NCI-H2227 (cell line): Measurements from ENCODE around the gene SLC35E1.
"Not testable (repeated sequence)": the region's sequence is repeated elsewhere in the genome, so short reads cannot be mapped to it uniquely, and the experiment has no call there.

Experiments
- DNase-seq: peaks from one replicate; lab custom pipeline; 2025; ENCODE audit not compliant: unreplicated experiment; lab: John Stamatoyannopoulos, UW

The SLC35E1 gene

DNA sequence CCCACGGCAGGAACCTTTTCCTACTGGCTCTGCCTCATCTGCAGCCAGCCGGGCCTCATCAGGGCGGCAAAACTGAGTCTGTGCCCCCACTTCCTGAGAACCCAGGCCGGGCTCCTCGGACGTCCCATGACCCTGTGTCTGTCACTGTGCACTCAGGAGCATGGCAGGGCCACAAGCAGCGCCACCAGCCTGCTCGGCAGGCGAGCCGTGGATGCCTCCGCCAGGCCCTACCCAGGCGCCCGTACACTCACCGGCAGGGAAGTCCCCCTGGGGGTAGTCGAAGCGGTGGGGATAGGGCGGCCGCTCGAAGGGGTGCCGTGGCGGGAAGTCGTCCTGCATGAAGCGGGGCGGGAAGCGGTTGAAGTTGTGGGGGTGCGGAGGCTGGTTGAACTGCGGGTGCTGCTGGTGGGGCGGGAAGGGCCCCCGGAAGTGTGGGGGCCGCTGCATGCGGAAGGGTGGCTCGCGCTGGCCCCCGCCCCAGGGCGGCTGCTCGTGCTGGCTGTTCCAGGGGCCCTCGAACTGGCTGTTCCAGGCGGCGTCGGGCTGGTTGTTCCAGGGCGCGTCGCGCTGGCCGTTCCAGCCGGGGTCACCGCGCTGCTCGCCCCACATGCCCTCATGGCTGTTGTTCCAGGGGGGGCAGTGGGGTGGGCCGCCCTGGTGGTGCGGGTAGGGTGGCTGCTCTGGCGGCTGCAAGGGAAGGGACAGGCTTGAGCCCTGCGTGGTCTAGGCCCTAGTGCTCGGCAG is 47.1 kb downstream of the SLC35E1 start:
- no peak for DNase-seq

- no peak for DNase-seq
Measured at GRCh38 chr19:16522559-16523377, 49.4 kb downstream of the SLC35E1 start.

DNA sequence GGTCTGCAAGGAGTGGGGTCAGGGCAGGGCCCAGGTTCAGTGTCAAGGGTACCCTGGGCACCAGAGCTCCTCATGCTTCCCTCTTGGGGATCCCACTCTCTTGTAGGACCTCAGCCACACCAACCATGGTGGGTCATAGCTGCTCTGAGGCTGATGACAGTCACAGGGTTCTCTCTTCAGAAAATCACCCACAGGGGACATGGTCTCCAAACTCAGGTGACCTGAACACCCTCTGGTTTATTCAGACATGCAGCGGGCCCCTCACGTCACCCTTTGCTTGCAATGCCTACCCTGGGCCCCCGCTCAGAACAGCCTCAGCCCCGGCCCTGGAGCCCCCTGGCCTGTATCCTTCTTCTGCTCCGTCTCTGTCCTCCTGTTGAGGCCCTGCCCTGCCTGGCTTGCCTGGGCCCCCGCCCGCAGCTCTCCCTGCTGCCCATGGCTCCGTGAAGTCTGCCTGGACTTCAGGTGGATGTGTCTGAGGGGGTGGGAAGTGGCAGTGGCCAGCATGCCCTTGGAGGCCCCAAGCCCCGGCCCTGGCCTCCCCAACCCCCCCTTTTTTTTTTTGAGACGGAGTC is 50.4 kb downstream of the SLC35E1 start:
- no peak for DNase-seq

DNA sequence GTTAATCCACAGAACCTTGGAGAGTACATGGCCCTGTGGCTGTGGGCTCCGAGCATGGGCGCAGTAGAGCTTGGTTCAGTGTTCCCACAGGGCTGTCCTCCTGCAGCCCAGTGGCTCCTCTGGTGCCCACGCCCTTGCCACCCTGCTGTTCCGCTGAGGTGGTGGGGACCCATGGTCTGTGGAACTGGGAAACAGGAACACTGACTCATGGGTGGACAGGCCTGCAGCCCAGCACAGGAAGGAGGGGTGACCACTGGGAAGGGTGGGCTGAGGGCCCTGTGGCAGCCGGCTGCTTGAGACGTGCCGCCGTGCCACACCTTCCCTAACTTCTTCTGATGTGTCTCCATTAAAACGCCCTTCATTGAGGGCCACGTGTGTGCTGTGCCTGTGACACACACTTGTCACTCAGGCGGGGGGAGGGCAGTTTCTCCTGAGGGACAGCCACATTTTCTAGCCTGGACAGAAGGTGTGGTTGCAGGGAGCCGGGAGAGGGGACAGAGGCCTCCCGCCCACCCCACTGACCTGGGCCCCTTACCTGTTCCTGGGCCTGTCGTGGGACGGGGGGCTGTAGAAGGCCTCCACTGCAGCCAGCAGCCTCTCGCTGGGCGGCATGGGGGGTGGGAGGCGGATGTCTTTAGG is 51.1 kb downstream of the SLC35E1 start:
- no peak for DNase-seq

DNA sequence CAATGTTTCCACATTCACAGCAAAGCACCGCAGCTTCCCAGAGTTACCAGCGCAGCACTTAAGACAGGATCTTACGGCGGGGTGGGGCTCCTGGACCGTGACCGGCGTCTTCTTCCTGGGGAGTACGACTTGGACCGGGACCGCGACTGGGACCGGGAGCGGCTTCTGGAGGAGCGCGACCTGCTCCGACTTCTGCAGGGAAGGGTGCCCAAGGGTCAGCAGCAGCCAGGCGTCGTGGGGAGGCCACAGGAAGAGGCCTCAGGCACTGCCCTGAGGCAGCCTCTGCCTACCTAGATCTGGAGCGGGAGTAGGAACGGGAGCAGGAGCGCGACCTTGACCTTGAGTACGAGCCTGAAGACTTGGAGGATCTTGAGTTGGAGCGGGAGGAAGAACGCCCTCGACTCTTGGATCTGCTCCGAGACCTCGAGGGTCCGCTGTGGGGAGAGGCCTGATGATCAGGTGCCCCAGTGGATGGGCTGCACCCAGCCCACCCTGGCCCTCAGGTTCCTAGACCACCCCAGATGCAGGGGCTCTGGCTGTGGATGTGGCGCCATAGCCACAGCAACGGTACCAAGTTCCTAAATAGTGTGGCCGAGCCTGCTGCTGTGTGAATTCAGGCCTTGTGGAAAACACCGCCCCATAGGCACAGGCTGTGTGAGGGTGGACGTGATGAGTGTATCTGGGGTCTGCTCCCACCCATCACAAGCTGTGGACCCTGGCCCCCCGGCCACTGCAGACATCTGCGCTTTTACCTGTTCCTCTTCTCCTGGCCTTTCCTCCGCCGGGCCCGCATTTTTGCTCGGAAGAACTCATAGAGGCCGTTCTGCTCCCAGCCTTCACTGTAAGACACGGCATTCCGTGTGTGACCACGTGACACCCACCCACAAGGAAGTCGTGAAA is 51.9 kb downstream of the SLC35E1 start:
- no peak for DNase-seq

- no peak for DNase-seq
Measured at GRCh38 chr19:16519230-16519687, 53.0 kb downstream of the SLC35E1 start.

DNA sequence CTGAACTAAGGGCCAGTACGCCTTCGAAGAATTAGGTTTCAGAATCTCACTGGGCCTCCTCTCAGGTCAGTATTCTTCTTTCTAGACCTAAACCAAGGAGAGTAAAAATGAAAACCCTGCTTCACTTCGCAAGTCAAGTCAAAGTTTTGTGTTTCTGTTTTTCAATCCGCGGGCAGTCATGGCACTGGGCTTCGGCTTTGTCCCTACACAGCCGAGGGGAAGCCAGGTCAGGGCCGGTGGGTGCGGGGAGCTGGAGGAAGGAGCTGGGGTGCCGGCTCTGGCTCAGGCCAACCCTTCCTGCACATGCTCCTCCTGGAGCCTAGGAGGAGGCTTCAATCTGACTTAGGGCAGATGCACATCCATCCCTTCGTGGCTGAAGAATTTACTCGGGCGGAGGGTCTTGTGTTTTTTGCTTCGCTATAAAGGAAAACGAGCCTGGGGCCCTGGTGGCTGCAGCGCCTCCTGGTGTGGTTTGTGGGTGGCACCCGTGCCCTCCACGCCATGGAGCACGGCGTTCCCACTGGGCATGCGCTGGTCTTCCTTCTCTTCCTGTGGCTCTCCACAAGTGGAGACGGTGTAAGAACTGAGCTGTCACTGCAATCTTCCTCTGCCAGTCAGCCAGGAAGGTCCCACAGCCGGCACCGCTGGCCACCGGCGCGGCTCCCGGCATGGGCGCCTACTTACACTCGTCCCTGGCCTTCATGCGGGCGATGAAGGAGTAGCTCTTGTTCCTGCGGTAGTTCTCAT is 53.6 kb downstream of the SLC35E1 start:
- DNase-seq = no peak

DNA sequence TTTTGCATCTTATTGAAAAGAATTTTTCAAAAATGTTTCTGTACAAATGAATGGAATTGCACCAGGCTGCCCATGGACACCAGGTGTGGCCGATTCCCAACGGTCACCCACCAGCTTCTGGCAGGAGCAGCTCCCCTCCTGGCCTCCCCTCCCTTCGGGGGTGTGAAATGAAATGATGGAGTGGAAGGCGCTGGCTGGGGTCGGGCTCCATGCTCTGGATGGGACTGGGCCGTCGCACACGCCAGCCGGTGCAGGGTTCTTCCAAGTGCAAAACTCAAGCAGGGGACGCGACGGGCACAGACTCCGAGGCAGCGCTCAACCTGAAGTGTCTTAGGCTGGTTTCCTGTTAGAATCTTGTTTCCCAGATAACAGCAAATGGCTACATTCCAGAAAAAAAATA is 54.2 kb downstream of the SLC35E1 start:
- DNase-seq = no peak

- no peak for DNase-seq
Measured at GRCh38 chr19:16516923-16517610, 55.1 kb downstream of the SLC35E1 start.

DNA sequence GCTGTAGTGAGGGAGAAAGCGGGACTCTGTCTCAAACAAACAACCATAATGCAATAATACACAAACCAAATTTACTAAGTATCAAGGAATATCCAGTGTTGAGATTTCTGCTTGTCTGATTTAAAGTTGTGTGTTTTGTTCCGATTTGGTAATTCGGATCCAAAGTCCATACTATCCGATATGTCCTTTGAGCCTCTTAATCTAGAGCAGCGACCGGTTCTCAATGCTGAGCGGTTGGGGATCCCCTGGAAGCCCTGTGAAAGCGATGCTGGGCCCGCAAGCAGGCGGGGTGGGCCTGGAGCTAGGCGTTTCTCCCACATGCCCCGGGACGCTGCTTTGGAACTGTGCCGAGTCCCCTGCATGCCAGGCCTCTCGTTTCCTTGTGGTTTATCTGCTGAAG is 55.8 kb downstream of the SLC35E1 start:
- DNase-seq = no peak

DNA sequence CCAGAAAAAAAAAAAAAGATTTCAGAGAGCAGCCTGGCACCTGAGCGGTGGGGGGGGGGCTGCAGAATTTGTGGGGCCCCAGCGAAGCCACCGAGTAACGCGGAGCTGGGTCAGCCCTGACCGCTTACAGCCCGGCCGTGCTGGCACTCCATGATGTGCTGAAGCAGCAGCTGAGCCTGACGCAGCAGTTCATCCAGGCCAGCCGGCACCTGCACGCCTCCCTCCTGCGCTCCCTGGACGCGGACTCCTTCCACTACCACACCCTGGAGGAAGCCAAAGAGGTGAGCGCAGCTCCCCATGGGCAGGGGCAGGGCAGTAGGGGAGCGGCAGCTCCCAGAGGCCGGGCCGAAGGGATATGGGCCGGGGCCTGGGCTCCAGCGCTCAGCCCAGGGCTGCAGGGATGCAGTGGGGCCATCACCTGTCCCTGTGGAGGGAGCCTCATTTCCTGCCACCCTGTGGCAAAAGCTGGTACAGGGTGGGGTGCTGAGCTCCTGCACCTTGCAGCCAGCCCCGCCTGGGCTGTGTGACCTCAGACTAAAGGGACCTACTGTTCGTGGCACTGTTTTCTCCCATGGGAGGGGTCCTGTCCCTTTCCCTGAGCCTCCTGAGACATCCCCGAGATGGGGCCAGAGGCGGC is 57.7 kb downstream of the SLC35E1 start:
- DNase-seq = no peak

DNA sequence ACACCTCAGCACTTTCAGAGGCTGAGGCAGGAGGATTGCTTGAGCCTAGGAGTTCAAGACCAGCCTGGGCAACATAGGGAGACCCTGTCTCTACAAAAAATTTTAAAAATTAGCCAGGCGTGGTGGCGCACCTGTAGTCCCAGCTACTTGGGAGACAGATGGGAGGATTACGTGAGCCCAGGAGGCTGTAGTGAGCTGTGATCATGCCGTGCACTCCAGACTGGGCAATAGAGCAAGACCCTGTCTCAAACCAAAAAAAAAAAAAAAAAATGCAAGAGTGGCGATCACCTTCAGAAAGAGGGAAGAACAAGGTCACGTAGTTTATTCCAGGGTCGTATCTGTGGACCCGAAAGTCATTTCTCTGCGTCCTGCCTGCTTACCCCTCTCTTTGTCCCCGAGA is 59.6 kb downstream of the SLC35E1 start:
- not testable (repeated sequence) for DNase-seq

DNA sequence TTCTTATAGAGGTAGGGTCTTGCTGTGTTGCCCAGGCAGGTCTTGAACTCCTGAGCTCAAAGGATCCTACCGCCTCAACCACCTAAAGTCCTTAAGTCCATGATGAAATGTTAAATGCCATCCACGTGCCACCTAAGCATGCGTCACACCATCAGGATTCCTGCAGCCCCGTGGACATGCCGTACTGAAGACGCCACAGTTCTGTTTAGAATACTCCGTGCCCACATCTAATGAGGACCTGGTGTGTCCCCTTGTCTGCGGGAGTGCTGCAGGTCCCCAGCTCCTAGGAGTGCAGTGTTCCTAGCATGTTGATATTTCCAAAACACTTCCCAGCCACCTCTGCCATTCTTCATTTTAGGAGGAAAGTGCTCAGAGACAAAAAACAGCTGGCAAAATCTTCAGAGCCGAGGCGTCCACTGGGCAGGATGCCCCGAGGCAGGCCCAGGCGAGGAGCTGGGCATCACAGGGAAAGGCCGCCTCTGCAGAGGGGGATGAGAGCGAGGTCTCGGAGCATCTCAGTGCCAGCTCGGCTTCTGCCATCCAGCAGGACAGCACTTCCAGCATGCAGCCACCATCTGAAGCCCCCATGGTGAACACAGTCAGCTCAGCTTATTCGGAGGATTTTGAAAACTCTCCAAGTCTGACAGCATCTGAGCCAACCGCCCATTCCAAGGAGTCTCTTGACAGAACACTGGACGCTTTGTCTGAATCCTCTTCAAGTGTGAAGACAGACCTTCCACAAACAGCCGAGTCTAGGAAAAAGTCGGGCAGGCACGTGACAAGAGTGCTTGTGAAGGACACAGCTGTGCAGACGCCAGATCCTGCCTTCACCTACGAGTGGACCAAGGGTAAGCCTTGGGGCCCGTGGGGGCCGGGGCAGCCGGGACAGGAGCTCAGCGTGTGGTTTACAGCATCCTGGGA is 62.8 kb downstream of the SLC35E1 start:
- DNase-seq = no peak

DNA sequence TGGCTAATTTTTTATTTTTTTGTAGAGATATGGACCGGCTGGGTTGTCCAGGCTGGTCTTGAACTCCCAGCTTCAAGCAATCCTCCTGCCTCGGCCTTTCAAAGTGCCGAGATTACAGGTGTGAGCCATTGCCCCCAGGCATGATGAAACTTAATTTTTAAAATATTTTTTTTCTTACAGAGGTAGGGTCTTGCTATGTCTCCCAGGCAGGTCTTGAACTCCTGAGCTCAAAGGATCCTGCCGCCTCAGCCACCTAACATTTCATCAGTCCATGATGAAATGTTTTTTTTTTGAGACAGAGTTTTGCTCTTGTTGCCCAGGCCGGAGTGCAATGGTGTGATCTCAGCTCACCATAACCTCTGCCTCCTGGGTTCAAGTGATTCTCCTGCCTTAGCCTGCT is 63.7 kb downstream of the SLC35E1 start:
- DNase-seq = no peak

- no peak for DNase-seq
Measured at GRCh38 chr19:16506961-16507360, 65.3 kb downstream of the SLC35E1 start.

DNA sequence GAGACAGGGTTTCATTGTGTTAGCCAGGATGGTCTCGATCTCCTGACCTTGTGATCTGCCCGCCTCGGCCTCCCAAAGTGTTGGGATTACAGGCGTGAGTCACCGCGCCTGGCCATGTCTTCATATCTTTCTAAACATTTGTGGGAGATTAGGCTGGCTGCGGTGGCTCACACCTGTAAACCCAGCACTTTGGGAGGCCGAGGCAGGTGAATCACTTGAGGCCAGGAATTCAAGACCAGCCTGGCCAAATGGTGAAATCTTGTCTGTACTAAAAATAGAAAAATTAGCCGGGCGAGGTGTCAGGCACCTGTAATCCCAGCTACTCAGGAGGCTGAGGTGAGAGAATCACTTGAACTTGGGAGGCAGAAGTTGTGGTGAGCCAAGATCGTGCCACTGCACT is 66.1 kb downstream of the SLC35E1 start:
- not testable (repeated sequence) for DNase-seq

- DNase-seq = no peak
Measured at GRCh38 chr19:16504271-16504670, 67.9 kb downstream of the SLC35E1 start.
